Heart left ventricle (tissue), 13 donors: ENCODE results near the gene SLC10A7.

ENCODE experiments used
- POLR2A ChIP-seq, 2 donors: fragments of 450-650 bp; IDR thresholded peaks; one replicate each; pipeline ENCODE4 v1.6.1; 2017; ENCODE audit warnings: antibody characterized with exemption in 2 of 2, mild to moderate bottlenecking in 2 of 2, moderate library complexity in 2 of 2
- TF ChIP-seq, protein P1 (sequence below), 12 donors: fragments of 200-600 bp; sonication (generic) in 4 of 12; IDR thresholded peaks; one replicate each; pipeline versions ENCODE4 v1.5.0 to v1.8.0; 2018 to 2022; ENCODE audit warnings: antibody characterized with exemption in 12 of 12, mild to moderate bottlenecking in 5 of 12
- donor health status: ischemic (EF 13 %, LVEDD 7.1; RV severe dilation, severe dysfunction).
- donor health status: DM: no; HTN: yes; CAD: no.
- donor health status: DM: no; HTN: no; CAD: no.
- donor health status: ischemic (EF 25% LVEDD 6.9; RV normal size, moderate dysfunction).
- donor health status: ischemic (EF 25% LVEDD 5.7; RV mildly dilated, moderate dysfunction).
- donor health status: ischemic (EF 35%, LVEDD 5.7; RV mildly dilated, moderate dysfunction).
- donor health status: nonischemic (EF 11% LVEDD 7.7; RV severe dilation, severe dysfunction).
- donor health status: DM: yes; HTN: yes; CAD: no.
- donor health status: PGD.
- donor health status: ischemic (EF 29% LVEDD 5.4; RV normal size, mild dysfunction).
- donor health status: nonischemic (EF 23%, LVEDD 6.1; RV moderate dilation, normal function).

DNA sequence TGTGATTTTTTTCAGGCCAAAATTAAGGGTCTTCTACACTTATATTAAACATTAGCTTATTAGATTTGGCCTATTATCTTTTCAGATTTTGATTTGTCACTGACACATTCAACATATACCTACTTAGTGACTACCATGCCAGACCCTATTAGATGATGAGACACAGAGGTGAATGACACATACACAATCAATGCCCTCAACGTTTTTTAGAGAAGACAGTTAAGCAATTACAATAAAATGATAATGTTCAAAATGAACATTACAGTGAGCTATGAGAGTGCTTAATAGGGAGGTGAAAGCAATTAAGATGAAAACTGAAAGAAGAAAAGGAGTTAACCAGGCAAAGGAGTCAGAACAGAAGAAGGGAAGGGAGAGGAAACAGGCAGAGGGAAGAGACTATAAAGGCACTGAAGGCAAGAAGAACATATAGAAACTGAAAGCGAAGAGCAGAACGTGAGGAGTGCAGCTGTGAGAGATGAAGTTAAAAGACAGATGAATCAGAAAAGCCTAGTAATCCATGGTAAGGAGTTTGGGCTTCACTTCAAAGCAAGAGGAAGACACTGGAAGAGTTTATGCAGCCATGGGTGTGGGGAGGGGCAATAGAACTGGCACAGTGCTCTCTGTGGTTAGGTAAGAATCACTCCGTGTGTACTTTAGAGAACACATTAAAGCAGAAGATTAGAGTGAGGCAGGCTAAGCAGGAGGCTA lies 188.4 kb downstream of the SLC10A7 start:
- no peak for TF ChIP-seq POLR2A (IDR thresholded peaks at IDR 0.05)
- TF ChIP-seq, protein P1, sequence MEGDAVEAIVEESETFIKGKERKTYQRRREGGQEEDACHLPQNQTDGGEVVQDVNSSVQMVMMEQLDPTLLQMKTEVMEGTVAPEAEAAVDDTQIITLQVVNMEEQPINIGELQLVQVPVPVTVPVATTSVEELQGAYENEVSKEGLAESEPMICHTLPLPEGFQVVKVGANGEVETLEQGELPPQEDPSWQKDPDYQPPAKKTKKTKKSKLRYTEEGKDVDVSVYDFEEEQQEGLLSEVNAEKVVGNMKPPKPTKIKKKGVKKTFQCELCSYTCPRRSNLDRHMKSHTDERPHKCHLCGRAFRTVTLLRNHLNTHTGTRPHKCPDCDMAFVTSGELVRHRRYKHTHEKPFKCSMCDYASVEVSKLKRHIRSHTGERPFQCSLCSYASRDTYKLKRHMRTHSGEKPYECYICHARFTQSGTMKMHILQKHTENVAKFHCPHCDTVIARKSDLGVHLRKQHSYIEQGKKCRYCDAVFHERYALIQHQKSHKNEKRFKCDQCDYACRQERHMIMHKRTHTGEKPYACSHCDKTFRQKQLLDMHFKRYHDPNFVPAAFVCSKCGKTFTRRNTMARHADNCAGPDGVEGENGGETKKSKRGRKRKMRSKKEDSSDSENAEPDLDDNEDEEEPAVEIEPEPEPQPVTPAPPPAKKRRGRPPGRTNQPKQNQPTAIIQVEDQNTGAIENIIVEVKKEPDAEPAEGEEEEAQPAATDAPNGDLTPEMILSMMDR (IDR thresholded peaks at IDR 0.05), result no peak
